Ureter (tissue), 1 donor: ENCODE results near the gene SLC5A3. TPM values are rescaled to one million over a fixed set of nuclear protein-coding genes. Genes with fewer than 3 reads are reported as not detected.

ENCODE experiments used
- DNase-seq: peaks from one replicate; pipeline ENCODE4 v3.0.0-alpha.2; 2020; ENCODE audit warnings: low spot score
- total RNA-seq: library from RNA; stranded (reverse); gene quantifications from one replicate; pipeline ENCODE4 v1.2.4, GENCODE V29; 2023
- donor health status: DM: yes; HTN: yes; CAD: no.

Gene SLC5A3
- 17.4 TPM for total RNA-seq

- DNase-seq: peak; percentile 84
Measured at GRCh38 chr21:34073032-34073748, at the start of gene SLC5A3, which contains the start of gene MRPS6. Gene SLC5A3, plus strand, starts transcription at chr21:34073578. Its CDS starts 21,621 bp downstream, at chr21:34095199. Gene MRPS6, plus strand, starts transcription at chr21:34073578. Its CDS starts 123 bp downstream, at chr21:34073701.

- DNase-seq: no peak
Measured at GRCh38 chr21:34023691-34024373, 49.5 kb upstream of the SLC5A3 start.

GRCh38 chr21:34024374-34024693, 49.0 kb upstream of the SLC5A3 start:
- no peak for DNase-seq

- no peak for DNase-seq
Measured at GRCh38 chr21:34027721-34028461, 45.5 kb upstream of the SLC5A3 start.

- no peak for DNase-seq
Measured at GRCh38 chr21:34029743-34030528, 43.4 kb upstream of the SLC5A3 start.

- no peak for DNase-seq
Measured at GRCh38 chr21:34031835-34032370, 41.5 kb upstream of the SLC5A3 start.

GRCh38 chr21:34034369-34035014, 38.9 kb upstream of the SLC5A3 start:
- no peak for DNase-seq

- no peak for DNase-seq
Measured at GRCh38 chr21:34035619-34036354, 37.6 kb upstream of the SLC5A3 start.

GRCh38 chr21:34037009-34037795, 36.2 kb upstream of the SLC5A3 start:
- no peak for DNase-seq

GRCh38 chr21:34039678-34040382, 33.5 kb upstream of the SLC5A3 start:
- DNase-seq: no peak

GRCh38 chr21:34042735-34043134, 30.6 kb upstream of the SLC5A3 start:
- DNase-seq: no peak

- DNase-seq: no peak
Measured at GRCh38 chr21:34043333-34043732, 30.0 kb upstream of the SLC5A3 start.

- DNase-seq: no peak
Measured at GRCh38 chr21:34046917-34047316, 26.5 kb upstream of the SLC5A3 start.

GRCh38 chr21:34047835-34048234, 25.5 kb upstream of the SLC5A3 start:
- no peak for DNase-seq

GRCh38 chr21:34052171-34052570, 21.2 kb upstream of the SLC5A3 start:
- no peak for DNase-seq

- no peak for DNase-seq
Measured at GRCh38 chr21:34054259-34054658, 19.1 kb upstream of the SLC5A3 start.

GRCh38 chr21:34055615-34056014, 17.8 kb upstream of the SLC5A3 start:
- DNase-seq: no peak

- DNase-seq: no peak
Measured at GRCh38 chr21:34061983-34062382, 11.4 kb upstream of the SLC5A3 start.

- DNase-seq: no peak
Measured at GRCh38 chr21:34065027-34065426, 8.4 kb upstream of the SLC5A3 start.
